NCI-H2227 treated with DMSO at 0.1 percent for 48 hours (cell line): ENCODE results near the gene FBXO28.

Experiments used
- DNase-seq: peaks from one replicate; lab custom pipeline; 2025; lab: John Stamatoyannopoulos, UW

FBXO28 gene

GRCh38 chr1:224157316-224157715 is 43.4 kb downstream of the FBXO28 start:
- no peak for DNase-seq

DNA sequence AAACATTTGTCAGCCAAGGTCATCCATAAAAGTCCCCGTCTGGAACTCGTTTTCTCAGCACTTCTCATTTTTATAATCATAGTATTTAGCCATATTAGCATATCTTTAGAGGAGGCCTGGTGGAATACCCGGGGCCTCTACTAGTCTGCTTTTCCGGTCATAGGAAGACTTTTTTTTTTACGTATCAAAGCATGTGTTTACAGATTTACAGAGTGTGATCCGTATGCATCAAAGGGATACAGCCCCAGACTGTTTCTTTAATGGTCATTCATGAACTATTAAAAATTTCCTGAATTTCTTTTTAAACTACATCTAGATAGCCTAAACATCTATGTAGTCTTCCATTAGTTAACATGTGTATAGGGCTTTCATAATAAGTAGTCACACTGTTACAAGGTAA is 45.6 kb downstream of the FBXO28 start:
- no peak for DNase-seq

DNA sequence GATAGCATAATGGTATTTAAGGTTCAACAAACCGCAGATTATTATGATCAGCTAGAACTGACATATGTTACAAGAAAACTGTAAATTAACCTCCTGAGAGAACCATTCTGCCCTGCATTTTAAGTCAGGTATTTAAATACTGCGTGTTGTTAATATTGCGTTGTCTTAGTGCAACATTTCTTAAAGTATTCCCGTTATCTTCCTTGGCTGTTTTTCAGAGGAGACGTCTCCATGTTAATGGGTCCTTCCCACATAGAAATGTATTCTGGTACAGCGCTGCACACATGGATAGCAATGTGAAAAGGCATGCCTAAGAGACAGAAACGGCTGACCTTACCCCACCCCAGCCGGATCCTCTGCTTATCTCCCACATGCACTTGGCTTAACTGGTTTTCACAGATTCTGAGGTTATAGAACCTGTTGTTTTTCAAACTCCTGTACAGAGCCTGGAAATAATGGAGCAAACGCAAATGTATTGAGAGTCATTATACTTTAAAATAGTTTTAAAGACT is 46.3 kb downstream of the FBXO28 start:
- no peak for DNase-seq

GRCh38 chr1:224162768-224163167 is 48.9 kb downstream of the FBXO28 start:
- DNase-seq: no peak

DNA sequence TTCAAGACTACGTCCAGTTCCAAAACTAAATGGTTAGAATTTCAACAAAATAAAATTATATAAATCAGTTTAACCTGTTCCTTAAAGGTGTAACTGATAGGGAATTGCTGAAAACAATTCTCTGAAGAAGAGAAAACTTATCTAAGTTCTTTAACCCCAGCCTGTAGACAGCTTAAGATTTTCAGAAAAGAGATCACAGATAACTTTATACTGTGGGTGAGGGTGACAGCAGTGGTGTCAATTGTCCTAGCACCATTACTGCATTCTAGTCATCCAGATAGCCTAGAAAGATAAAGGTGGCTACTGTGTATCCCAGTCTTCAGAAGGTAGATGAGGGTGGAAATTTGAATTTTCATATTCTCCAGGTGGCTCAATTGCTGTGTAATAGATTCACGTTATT is 49.4 kb downstream of the FBXO28 start:
- DNase-seq: no peak

DNA sequence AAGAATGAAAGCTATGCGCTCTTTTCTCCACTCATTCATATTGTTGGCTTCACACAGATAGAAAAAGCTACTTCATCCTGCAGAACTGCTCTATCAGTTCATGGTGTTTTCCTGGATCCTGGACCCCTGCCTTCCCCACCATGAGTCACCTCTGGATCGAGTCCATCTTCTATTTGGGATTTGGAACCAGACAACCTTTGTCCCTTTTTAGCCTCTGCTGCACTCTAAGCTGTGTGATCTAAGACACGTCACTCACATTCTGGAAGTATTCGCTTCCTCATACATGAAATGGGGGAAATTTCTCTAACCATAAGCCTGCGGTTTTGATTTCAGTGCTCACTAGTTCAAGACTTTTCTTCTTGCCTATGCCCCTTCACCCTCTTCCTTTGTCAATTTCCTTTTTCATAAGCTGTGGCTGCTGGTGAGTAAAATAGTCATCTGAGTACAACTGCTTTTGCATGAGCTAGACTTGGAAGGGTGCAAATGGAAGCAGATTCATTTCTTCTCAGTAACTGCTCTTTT is 55.0 kb downstream of the FBXO28 start:
- no peak for DNase-seq

GRCh38 chr1:224169718-224170270 is 55.9 kb downstream of the FBXO28 start:
- no peak for DNase-seq

DNA sequence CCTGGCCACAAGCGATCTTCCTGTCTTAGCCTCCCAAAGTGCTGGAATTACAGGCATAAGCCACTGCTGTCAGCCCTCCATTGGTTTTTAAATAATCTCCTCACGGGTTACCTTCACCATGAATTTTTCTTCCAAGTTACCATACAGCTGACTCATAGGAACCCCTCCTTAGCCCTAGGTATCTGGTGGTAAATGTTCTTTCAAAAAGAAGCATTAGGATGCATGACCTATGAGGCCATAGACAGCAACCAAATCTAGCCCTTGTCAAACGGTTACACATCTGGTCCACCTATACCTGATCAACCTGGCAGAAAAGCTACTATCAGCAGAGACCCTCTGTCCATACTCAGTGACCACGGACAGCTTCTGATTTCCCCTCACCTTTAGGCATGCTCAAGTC is 56.4 kb downstream of the FBXO28 start:
- DNase-seq: no peak

- DNase-seq: no peak
These were observed 57.0 kb downstream of the FBXO28 start for GRCh38 chr1:224170748-224171478.

GRCh38 chr1:224172229-224172628 is 58.3 kb downstream of the FBXO28 start:
- no peak for DNase-seq

DNA sequence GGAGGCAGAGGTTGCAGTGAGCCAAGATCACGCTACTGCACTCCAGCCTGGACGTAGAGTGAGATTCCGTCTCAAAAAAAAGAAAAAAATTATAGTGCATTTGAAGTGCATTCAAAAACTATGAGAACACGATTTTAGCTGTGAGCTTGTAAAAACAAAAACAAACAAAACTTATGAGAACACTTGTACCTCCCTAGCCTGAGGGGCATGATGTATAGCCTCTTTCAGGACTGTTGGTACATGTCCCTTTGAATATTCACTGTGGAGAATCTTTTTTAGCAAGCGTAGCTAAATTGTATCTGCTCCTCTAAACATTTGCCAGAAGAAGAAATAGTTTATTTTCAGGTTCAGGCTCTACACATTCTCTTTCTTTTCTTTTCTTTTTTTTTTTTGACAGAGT is 59.6 kb downstream of the FBXO28 start:
- DNase-seq: no peak

DNA sequence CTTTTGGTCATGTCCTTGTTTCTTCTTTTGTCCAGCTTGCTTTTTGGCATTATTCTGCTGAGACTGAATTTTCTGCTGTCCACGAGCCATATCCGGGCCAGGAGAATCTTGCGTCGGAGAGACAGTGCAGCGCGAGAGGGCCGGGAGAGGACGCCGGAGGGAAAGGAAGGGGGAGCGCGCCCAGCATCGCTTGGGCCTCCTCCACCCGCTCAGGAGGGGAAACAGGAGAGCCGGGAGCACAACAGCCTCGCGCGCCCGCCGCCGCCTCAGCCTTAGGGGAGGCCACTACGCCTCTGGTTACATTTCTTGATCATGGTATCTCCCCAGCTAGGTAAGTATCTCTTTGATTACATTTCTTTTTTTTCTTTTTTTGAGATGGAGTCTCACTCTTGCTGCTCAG is 61.7 kb downstream of the FBXO28 start:
- peak; percentile 56 for DNase-seq

DNA sequence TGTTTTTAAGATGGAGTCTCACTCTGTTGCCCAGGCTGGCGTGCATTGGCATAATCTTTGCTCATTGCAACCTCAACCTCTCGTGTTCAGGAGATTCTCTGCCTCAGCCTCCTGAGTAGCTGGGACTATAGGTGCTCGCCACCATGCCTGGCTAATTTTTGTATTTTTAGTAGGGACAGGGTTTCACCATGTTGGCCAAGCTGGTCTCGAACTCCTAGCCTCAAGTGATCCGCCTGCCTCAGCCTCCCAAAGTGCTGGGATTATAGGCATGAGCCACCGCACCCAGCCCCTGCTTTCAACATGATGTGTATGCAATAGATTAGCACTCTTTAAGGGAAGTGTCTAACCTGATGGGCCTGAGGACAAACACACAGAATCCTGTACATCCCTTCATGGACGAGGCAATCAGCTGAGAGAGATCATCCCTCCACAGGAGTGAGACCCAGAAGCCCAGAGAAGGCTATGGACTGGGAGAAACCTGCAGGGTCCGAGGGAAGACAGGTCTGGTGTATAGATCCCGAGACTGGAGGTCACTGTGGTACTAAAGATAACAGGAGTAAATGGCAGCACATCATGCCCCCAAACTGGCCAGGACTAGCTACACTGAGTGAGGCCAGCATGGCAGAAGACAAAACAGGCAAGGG is 63.6 kb downstream of the FBXO28 start:
- DNase-seq: no peak

GRCh38 chr1:224178894-224179293 is 65.0 kb downstream of the FBXO28 start:
- no peak for DNase-seq

GRCh38 chr1:224180783-224181452 is 67.0 kb downstream of the FBXO28 start:
- DNase-seq: no peak

GRCh38 chr1:224181453-224181810 is 67.5 kb downstream of the FBXO28 start:
- DNase-seq: no peak

DNA sequence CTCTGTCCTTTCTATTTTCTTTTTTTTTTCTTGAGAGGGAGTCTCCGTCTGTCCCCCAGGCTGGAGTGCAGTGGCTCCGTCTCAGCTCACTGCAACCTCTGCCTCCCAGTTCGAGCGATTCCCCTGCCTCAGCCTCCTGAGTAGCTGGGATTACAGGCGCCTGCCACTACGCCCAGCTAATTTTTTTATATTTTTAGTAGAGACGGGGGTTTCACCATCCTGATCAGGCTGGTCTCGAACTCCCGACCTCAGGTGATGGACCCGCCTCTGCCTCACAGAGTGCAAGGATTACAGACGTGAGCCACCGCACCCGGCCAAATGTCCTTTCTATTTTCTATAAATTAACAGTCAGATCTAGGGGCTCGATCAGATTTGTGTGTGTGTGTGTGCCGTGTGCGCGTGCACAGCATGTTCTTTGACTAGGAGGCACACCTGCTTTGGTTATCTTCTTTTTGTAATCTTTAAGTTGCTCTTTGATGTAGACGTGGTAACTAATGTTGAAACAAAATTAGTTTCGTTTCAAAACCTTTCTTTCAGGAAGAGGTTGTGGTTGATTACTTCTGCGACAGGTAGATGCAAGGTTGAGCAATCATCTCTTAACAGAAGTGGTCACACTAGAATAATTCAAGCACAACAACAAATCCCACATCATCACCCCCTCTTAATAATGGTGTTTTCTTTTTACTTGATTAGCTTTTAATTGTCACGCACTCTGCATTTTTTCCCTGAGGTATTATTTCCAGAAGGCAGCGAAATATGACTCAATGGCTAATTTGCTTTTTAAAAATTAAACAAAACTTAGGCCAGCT is 68.3 kb downstream of the FBXO28 start:
- peak; percentile 61 for DNase-seq

DNA sequence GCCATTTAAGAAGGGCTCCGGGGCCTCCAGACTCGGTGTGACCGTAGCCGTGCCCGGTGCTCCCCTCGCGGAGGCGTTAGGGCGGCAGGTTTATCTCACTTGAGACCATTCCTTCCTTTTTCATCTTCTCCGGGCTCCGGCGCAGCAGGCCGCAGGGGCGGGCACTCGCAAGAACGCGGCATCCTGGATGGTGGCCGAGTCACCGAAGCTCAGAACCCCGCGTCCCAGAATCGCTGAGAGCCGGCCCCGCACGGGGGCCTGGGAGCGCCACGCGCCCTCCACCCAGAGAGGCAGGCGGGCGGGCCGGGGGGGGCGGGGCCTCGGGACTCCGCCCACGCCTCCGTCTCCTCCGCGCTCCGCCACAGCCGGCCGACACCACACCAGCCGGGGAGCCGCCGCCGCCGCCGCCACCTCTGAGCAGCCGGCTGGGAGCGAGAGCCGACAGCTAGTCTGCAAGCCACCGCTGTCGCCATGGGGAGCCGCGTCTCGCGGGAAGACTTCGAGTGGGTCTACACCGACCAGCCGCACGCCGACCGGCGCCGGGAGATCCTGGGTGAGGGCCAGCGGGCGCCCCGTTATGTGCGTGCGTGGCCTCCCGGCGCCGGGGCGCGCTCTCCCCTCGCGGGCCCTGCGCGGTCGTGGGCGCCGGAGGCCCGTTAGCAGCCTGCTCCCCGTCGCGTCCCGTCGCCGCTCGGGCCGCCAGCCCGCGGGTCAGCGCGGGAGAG is 69.1 kb downstream of the FBXO28 start, which contains the start of gene DEGS1:
TSS of gene DEGS1 (plus strand) at position 375 of the 725 bp plus-strand sequence. CDS start at position 472, 97 bp downstream.
- DNase-seq: peak; percentile 91

DNA sequence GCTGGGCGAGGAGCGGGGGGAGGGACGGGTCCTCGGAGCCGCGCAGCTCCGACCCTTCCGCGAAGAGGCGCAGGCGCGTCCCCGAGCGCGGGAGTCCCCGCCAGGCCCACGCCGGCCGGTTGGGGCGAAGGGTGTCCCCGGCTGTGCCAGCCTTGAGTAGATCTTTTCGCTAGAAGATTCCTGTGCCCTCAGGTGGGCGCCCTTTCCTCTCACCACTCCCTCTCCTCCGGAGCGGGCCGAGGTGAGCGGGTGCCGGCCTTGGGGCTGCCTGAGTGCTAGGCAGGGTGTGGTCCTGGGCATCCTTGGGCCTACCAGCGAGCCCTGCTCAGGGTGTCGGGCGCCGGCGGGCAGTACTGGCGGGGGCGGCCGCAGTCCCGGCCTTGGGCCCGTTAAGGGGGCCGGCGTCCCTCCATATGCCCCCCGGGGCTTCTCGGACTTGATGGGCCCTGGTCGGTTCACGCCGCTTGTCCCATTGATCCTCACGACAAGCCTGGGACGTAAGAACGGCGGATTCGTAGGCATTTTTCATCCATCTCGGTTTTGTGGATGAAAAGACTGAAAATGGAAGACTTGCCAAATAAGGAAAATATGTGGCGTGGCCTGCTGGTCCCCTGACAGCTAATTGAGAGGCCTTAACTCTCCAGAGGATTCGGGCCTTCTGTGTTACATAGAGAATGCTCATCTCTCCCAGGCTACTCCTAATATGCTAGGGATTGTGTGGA is 69.8 kb downstream of the FBXO28 start:
- DNase-seq: peak; percentile 60

GRCh38 chr1:224185208-224185607 is 71.3 kb downstream of the FBXO28 start:
- no peak for DNase-seq
